HG03571 (cell line): ENCODE data around the gene AP5S1.
"Not testable (repeated sequence)": the region's sequence is repeated elsewhere in the genome, so short reads cannot be mapped to it uniquely, and the experiment has no call there.

Experiments used
- ATAC-seq: cut with Tn5 transposase; IDR thresholded peaks from one replicate; pipeline ENCODE4 v1.9.1; 2021; ENCODE audit not compliant: unreplicated experiment

Gene AP5S1

DNA sequence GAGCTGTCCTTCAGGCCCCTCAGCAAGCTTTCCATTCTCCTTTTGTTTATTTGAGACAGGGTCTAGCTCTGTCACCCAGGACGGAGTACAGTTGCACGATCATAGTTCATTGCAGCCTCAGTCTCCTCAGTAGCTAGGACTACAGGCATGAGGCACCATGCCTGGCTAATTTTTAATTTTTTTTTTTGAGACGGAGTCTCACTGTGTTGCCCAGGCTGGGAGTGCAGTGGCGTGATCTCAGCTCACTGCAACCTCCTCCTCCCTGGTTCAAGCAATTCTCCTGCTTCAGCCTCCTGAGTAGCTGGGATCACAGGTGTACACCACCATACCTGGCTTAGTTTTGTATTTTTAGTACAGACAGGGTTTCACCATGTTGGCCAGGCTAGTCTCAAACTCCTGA, 31.1 kb upstream of the AP5S1 start:
- ATAC-seq = not testable (repeated sequence)

DNA sequence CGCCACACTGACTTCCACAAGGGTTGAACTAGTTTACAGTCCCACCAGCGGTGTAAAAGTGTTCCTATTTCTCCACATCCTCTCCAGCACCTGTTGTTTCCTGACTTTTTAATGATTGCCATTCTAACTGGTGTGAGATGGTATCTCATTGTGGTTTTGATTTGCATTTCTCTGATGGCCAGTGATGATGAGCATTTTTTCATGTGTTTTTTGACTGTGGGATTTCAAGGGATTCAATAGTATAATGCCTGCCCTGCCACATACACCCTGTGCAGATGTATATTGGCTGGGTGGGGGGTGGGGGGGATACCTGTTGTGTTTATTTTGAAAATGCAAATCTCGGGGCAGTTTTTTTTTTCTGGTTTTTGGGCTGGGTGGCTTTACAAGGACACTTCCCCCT, 26.2 kb upstream of the AP5S1 start:
- not testable (repeated sequence) for ATAC-seq

GRCh38 chr20:3794701-3795420, 25.5 kb upstream of the AP5S1 start:
- ATAC-seq = no peak

DNA sequence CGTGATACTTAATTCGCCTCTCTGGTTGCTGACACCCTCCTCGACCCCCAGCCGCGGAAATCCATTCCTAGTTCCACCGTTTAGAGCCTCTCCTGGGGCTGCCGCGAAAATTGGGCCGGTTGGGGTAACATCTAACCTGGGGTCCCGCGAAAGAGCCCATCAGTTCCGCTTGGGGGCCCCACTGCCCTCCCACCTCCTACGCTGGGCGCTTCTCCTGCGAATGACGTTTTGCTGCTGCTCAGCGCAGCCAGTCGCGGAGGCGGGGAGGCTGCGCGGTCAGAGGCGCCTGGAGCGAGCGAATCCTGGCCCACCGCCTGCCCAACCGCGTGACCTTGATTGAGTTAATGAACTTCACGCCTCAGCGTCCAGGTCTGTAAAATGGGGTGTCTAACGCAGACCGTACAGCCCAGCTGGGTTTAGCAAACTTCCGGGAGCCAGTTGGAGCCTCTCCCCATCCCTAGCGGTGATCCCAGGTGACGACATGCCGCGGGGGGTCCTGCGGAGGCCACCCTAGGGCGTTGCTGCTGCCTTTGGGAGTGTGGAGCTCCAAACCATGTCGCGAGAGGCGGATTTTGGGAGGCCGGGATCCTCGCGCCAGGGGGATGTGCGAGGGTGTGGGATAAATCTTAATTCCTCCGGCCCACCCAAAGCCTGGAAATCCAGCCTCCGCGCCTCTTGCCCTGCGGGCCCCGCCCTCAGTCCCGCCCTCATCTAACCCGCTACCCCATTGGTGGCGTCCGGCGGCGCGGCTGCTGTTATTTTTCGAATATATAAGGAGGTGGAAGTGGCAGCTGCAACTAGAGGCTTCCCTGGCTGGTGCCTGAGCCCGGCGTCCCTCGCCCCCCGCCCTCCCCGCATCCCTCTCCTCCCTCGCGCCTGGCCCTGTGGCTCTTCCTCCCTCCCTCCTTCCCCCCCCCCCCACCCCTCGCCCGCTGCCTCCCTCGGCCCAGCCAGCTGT, 24.6 kb upstream of the AP5S1 start, which contains the start of gene CDC25B:
Gene CDC25B, plus strand, starts transcription at position 800 of the 958 bp plus-strand sequence. CDS start 222 bp downstream, outside the sequence.
- ATAC-seq = peak; percentile 57

DNA sequence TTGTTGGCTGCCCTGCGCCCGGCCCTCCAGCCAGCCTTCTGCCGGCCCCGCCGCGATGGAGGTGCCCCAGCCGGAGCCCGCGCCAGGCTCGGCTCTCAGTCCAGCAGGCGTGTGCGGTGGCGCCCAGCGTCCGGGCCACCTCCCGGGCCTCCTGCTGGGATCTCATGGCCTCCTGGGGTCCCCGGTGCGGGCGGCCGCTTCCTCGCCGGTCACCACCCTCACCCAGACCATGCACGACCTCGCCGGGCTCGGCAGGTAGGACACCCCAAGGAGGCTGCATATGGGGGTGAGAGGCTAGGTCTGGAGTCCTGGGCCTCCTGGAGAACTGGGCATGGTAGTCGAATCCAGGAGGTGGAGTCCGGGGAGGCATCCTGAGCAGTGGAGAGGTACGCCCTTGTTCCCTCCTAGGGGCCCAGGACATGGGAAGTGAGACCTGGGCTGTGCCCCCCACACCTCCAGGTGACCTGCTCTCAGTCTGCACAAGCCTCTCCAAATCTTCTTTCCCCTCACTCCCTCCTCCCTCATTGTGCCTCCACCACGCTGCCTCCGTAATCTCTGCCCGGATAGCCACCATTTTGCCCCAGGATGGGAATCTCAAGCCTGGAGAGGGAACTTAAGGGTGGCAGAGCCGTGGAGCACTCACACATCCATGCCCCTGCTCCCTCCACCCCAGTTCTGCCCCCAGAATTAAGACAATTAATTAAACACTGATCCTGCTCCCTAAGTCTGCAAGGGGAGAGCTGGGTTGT, 23.7 kb upstream of the AP5S1 start:
- ATAC-seq = peak; percentile 10

DNA sequence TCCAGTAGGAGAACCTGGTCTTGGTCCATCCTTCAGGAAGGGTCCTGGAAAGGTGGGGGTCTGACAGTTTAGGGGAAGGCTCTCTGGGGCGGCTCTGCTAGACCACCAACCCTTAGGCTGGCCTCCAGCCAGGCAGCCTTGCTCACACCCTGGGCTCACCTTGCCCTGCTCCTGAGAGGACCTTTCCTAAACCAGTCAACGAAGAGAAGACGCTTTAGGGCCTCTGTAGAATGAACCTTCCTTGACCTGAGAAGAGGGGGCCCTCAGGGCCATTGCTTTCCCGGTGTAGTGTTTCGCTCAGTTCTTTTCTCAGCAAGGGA, 23.2 kb upstream of the AP5S1 start:
- no peak for ATAC-seq

DNA sequence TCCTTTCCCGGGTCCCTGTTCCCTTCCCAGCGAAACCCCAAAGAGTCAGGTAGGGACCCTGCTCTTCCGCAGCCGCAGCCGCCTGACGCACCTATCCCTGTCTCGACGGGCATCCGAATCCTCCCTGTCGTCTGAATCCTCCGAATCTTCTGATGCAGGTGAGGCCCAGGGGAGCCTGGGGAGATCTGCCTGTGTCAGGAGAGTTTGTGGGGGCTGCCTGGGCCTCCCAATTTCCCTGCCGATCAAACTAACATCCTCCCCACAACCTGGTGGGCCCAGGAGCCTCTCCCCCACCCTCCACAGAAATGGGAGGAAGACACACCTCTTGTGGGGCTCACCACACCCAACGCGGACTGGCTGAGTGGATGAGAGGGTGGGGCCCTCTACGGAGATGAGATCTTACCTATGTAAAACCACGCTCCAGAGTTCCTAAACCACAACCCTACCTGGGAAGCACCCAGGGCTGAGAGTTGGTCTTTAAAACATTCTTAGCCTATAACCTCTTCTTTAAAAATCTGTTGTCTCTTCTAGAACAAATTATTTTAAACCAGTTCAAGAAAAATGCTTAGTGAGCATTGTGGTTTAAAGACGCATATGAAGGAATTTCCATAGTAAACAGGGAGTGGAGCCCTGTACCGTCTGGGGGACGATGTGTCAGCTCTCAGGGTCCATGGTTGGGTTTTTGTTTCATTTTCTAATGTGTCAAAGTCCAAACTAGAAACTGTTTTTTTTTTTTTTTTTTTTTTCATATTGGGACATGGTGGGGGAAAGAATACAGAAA, 22.6 kb upstream of the AP5S1 start:
- no peak for ATAC-seq

- ATAC-seq = no peak
These were observed 22.0 kb upstream of the AP5S1 start for GRCh38 chr20:3798373-3798768.

- no peak for ATAC-seq
These were observed 21.5 kb upstream of the AP5S1 start for GRCh38 chr20:3798908-3799248.

GRCh38 chr20:3800256-3800877, 20.0 kb upstream of the AP5S1 start:
- ATAC-seq = no peak

DNA sequence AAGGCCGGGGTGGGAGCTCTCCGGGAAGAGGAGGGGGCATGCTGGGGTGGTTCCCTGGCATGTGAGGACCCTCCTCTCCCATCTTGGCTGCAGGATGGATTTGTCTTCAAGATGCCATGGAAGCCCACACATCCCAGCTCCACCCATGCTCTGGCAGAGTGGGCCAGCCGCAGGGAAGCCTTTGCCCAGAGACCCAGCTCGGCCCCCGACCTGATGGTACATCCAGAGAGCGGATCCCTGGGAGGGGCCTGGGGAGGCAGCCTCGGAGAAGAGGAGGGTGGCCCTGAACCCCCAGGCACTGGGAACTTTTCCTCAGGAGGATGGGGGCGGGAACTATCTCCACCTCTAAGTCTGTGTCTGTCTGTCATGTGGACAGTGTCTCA, 19.5 kb upstream of the AP5S1 start:
- no peak for ATAC-seq

DNA sequence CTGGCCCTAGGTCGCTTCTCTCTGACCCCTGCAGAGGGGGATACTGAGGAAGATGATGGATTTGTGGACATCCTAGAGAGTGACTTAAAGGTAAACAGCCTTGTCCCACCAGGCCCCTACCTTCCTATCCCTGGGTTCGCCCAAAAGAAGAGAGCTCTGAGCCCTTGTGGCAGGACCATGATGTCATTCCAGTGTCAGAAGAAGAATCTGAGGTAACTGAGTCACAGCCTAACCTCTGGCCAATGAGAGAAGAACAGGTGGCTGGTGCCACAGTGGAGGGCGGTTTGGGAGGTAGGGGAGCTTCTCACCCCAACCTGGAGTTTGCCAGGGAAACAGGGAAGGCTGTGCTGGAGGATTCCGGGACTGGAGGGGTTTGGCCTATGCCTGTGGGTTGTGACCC, 19.0 kb upstream of the AP5S1 start:
- no peak for ATAC-seq

DNA sequence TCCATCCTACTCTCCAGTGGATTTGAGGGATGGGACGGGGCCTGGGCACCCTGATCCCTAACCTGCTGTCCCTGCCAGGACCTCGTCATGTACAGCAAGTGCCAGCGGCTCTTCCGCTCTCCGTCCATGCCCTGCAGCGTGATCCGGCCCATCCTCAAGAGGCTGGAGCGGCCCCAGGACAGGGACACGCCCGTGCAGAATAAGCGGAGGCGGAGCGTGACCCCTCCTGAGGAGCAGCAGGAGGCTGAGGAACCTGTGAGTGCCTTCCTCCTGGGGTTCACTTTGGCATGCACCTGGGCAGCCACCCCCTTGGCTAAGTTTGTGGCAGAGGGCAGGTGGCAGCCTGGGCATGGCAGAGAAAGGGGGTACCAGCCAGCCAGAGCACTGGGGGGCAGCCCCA, 18.5 kb upstream of the AP5S1 start:
- no peak for ATAC-seq

GRCh38 chr20:3802524-3803239, 17.7 kb upstream of the AP5S1 start:
- ATAC-seq = no peak

DNA sequence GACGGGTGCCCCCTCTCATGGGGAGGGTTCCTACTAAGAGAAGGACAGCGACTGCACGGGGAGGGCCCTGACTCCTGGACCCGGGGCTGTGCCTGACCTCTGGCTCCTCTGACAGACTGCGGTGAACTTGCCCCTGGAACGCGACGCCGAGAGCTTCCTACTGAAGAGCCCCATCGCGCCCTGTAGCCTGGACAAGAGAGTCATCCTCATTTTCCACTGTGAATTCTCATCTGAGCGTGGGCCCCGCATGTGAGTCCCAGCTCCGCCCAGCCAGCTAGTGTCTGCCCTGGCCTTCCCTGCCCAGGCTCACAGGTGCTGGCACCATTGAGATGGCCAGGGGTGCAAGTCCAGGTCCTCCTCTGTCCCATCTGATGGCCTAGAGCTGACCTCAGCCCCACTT, 17.1 kb upstream of the AP5S1 start:
- ATAC-seq = no peak

DNA sequence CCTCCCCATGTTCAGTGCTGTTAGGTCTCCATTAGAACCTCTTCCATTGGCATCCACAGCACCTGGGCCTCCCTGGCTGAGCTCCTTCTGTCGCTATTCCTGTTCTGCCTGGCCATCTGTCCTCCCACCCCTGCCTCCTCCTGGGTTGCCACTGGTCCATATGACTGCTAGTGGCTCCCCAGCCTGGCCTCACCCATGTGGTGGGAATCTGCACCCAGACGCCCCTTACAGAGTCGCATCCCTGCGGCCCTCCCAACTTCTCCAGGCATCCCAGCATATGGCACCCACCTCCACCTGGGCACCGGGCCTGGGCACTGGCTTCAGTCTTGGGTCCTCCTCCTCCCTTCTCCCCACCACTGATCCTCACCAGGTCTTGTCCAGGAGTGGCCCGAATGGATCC, 16.5 kb upstream of the AP5S1 start:
- ATAC-seq = no peak

DNA sequence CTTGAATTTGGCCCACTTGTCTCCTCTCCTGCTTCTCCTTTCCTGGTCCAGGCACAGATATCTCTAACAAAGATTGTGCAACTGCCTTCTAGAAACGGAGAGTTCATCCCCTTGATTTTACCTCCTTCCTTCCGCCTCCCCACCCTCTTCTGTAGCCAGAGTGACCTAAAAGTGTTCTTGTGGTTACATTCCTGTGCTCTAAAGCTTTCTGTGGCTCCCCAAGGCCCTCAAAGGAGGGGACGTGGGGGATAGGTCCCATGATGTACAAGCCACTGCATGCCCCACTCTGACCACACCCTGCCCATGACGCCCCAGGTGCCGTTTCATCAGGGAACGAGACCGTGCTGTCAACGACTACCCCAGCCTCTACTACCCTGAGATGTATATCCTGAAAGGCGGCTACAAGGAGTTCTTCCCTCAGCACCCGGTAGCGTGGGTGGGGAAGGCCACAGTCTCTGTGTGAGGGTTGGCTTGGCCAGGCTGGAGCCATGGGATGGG, 16.0 kb upstream of the AP5S1 start:
- no peak for ATAC-seq

DNA sequence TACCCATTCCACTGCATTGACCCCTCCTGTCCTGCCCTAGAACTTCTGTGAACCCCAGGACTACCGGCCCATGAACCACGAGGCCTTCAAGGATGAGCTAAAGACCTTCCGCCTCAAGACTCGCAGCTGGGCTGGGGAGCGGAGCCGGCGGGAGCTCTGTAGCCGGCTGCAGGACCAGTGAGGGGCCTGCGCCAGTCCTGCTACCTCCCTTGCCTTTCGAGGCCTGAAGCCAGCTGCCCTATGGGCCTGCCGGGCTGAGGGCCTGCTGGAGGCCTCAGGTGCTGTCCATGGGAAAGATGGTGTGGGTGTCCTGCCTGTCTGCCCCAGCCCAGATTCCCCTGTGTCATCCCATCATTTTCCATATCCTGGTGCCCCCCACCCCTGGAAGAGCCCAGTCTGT, 15.6 kb upstream of the AP5S1 start:
- ATAC-seq = no peak

- no peak for ATAC-seq
These were observed 11.8 kb upstream of the AP5S1 start for GRCh38 chr20:3808544-3808943.
